SK-N-SH (cell line): ENCODE results near the gene LENG8. TPM values are rescaled to one million over a fixed set of nuclear protein-coding genes. Genes with fewer than 3 reads are reported as not detected.
A peak's percentile ranks its signal among the peaks of the same experiment; 100 is the strongest.

Experiments used
- CTCF ChIA-PET: fragments of 300-600, 350-600 bp; formaldehyde crosslinking; extraction: SDS; loops from one replicate; lab custom pipeline; 2021; lab: Yijun Ruan, JAX
- POLR2A ChIA-PET: fragments of 350-600 bp; sonication (Branson Sonifier 250); formaldehyde crosslinking; extraction: SDS; loops from one replicate; lab custom pipeline; 2020; ENCODE audit warnings: antibody characterized with exemption, inconsistent platforms; lab: Yijun Ruan, JAX
- DNase-seq: peaks from one replicate; pipeline ENCODE4 v3.0.0; 2012
- H2AFZ ChIP-seq: fragments of 200-600 bp; sonication (generic); 2 replicates; pipeline ENCODE4 v1.8.1; 2016; ENCODE audit warnings: antibody characterized with exemption, mild to moderate bottlenecking, low read depth
- H3F3A ChIP-seq: fragments of 200-600 bp; sonication (generic); replicated peaks from 2 replicates; pipeline ENCODE3; 2016; ENCODE audit warnings: antibody characterized with exemption, mild to moderate bottlenecking; ENCODE audit not compliant: insufficient read depth
- H3K27ac ChIP-seq, 2 experiments: fragments of 200-500 bp in 1 of 2; fragments of 200-600 bp in 1 of 2; sonication (Bioruptor generic) in 1 of 2; sonication (generic), shearing (Covaris generic) in 1 of 2; 2 replicates each; pipeline versions ENCODE4 v1.5.1 to v1.6.1; 2014 to 2016; ENCODE audit warnings: low read depth in 2 of 2, inconsistent platforms in 1 of 2, low read length in 1 of 2, mild to moderate bottlenecking in 1 of 2, mixed read lengths in 1 of 2
- H3K27me3 ChIP-seq: fragments of 200-600 bp; sonication (generic), shearing (Covaris generic); 2 replicates; pipeline ENCODE4 v1.6.1; 2016; ENCODE audit warnings: mixed run types; ENCODE audit not compliant: insufficient read depth
- H3K36me3 ChIP-seq, 2 experiments: fragments of 200-500 bp in 1 of 2; fragments of 200-600 bp in 1 of 2; sonication (Bioruptor generic) in 1 of 2; sonication (generic) in 1 of 2; replicated peaks in 1 of 2; 2 replicates each; pipeline versions ENCODE3 to v1.5.1; 2014 to 2016; ENCODE audit warnings: low read length in 1 of 2, mild to moderate bottlenecking in 1 of 2; ENCODE audit not compliant: insufficient read depth in 2 of 2, control insufficient read depth in 1 of 2
- H3K4me1 ChIP-seq, 2 experiments: fragments of 200-500 bp in 1 of 2; fragments of 200-600 bp in 1 of 2; sonication (Bioruptor generic) in 1 of 2; sonication (generic), shearing (Covaris generic) in 1 of 2; 2 replicates each; pipeline versions ENCODE4 v1.5.1 to v1.6.1; 2014 to 2016; ENCODE audit warnings: low read depth in 1 of 2, low read length in 1 of 2, mixed run types in 1 of 2; ENCODE audit not compliant: insufficient read depth in 2 of 2, control insufficient read depth in 1 of 2
- H3K4me2 ChIP-seq: fragments of 200-600 bp; sonication (generic), shearing (Covaris generic); 2 replicates; pipeline ENCODE4 v1.6.1; 2017; ENCODE audit warnings: mixed run types
- H3K4me3 ChIP-seq, 2 experiments: fragments of 200-500 bp in 1 of 2; fragments of 200-600 bp in 1 of 2; sonication (Bioruptor generic) in 1 of 2; sonication (generic), shearing (Covaris generic) in 1 of 2; 2 replicates each; pipeline versions ENCODE4 v1.5.1 to v1.8.1; 2014 to 2016; ENCODE audit warnings: low read depth in 2 of 2, inconsistent platforms in 1 of 2, low read length in 1 of 2, mild to moderate bottlenecking in 1 of 2, mixed read lengths in 1 of 2, moderate library complexity in 1 of 2
- H3K79me2 ChIP-seq: fragments of 200-600 bp; sonication (generic); 2 replicates; pipeline ENCODE4 v1.8.1; 2017; ENCODE audit warnings: mild to moderate bottlenecking; ENCODE audit not compliant: insufficient read depth
- H3K9ac ChIP-seq: fragments of 200-600 bp; sonication (generic); 2 replicates; pipeline ENCODE4 v1.6.1; 2017; ENCODE audit warnings: mixed run types
- H3K9me2 ChIP-seq: fragments of 200-600 bp; sonication (generic); 2 replicates; pipeline ENCODE4 v1.6.1; 2017; ENCODE audit warnings: mixed run types
- H3K9me3 ChIP-seq: fragments of 200-600 bp; sonication (generic); 2 replicates; pipeline ENCODE4 v1.6.1; 2017; ENCODE audit warnings: mixed run types, mild to moderate bottlenecking, moderate library complexity
- H4K20me1 ChIP-seq: fragments of 200-600 bp; sonication (generic); 2 replicates; pipeline ENCODE4 v1.6.1; 2017; ENCODE audit warnings: mild to moderate bottlenecking, mixed run types; ENCODE audit not compliant: insufficient read depth
- CHD2 ChIP-seq: fragments of 150-350 bp; IDR thresholded peaks from 2 replicates; pipeline ENCODE4 v1.6.1; 2018; ENCODE audit warnings: low read length; ENCODE audit not compliant: partially characterized antibody
- EZH2phosphoT487 ChIP-seq: fragments of 200-600 bp; sonication (generic); IDR thresholded peaks from 2 replicates; pipeline ENCODE4 v1.6.1; 2017; ENCODE audit warnings: low read depth, mixed run types, mild to moderate bottlenecking, antibody characterized with exemption, moderate library complexity, borderline replicate concordance
- NRF1 ChIP-seq: IDR thresholded peaks from 2 replicates; pipeline ENCODE4 v1.6.1; 2012; ENCODE audit warnings: low read depth, mild to moderate bottlenecking, low read length
- POLR2AphosphoS5 ChIP-seq: IDR thresholded peaks from 2 replicates; pipeline ENCODE4 v1.6.1; 2012; ENCODE audit warnings: low read depth, low read length
- RCOR1 ChIP-seq: fragments of 150-350 bp; IDR thresholded peaks from 2 replicates; pipeline ENCODE4 v1.6.1; 2017; ENCODE audit warnings: antibody characterized with exemption, low read length
- TCF12 ChIP-seq: IDR thresholded peaks from 2 replicates; pipeline ENCODE4 v1.4.0; 2012
- WGBS: methylation state at CpG from one replicate; pipeline ENCODE4 v1.1.6; 2017; ENCODE audit warnings: low lambda C conversion rate; 5-methylcytosine and 5-hydroxymethylcytosine counted together
- polyA plus RNA-seq, 3 experiments: library from polyadenylated mRNA; depleted of rRNA; stranded (reverse); fragments of >200 nt; gene quantifications; 2 replicates each; pipeline ENCODE4 v1.2.3, GENCODE V29; 2012
- TF ChIP-seq, protein P1 (sequence below): IDR thresholded peaks from 2 replicates; pipeline ENCODE4 v1.4.0; 2012; ENCODE audit warnings: low read depth
- TF ChIP-seq, protein P2 (sequence below): fragments of 150-350 bp; IDR thresholded peaks from 2 replicates; pipeline ENCODE4 v1.6.1; 2017; ENCODE audit warnings: antibody characterized with exemption, low read length, low read depth, borderline replicate concordance
- TF ChIP-seq, protein P3 (sequence below): IDR thresholded peaks from 2 replicates; pipeline ENCODE4; 2012
- TF ChIP-seq, protein P4 (sequence below): fragments of 150-350 bp; IDR thresholded peaks from 2 replicates; pipeline ENCODE4 v1.6.1; 2016; ENCODE audit warnings: mild to moderate bottlenecking, low read depth, low read length

Gene LENG8
- polyA plus RNA-seq, 1 of the 3 experiments (the other 2 are of a cell fraction): 84.0 TPM

DNA sequence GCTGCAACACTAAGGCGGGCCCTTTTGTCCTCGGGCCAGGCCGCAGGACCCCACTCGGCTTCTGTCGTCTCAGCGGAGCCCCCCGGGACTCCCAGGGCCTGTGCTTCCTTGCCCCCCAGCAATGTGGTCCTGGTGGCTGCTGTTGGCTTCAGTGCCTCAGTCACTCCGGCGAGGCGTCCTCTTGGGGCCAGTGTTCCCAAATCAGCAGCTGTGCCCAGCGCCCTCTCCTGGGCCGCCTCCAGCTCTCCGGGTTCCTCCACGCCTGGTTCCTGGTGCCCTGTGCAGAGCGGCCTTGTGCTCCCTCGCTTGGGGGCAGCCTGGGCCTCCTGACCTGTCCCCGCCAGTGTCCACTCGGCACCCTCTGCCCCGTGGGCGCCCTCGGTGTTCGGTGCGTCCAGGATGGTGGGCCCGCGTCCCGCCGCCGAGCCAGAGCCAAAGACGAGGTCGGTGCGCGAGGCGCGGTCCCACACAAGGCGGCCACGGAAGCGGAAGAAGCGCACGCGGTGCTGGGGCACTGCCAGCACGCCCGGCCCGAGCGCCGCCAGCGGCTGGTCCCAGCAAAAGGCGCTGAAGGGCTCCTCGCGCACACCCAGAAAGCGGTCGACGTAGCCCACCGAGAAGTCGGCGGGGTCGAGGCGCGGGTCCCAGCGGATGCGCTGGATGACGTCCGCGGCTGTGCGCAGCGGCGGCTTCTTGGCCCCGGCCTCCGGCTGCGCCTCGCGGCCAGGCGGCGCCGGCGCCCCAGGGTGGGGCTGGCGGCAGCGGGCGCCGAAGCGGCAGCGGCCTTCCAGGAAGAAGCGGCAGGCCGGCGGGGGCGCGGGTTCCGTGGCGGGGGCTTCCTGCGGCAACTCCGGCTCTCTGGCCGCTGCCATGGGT, 13.9 kb downstream of the LENG8 start:
- ChIA-PET POLR2A (interaction anchor here (1.0 to 4.5 kb wide), 2 partner anchors 9 to 14 kb away, joined by 4 to 24 read pairs; partner anchors contain the start of gene LENG8), CTCF (interaction anchor here (1.1 kb wide), 1 partner anchor 18 kb away, joined by 4 read pairs; no protein-coding TSS in a partner anchor)

DNA sequence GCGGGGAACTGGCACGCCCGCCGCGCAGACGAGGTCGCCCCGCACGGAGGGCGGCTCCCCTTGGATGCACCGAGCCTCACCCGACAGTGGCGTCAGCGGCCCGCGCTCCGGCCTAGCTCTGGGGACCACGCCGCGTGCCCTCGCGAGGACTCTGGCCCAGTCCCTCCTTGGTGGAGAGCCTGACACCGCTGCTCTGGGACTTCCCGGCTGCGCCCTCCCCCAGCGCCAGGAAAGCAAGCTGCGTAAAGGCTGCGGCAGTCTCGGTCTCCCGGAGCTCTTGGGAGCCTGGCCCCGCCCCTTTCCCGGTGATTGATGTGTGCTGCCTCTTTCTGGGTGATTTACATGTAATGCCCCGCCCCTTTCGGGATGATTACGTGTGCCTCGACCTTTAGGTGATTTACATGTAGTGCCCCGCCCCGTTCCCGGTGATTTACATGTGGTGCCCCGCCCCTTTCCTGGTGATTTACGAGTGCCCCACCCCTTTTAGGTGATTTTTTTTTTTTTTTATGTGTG, 14.6 kb downstream of the LENG8 start, which contains the start of gene LENG9:
TSS of gene LENG9 (minus strand) at position 248 of the 513 bp plus-strand sequence. CDS start 252 bp downstream, outside the sequence.
- Histone ChIP-seq H4K20me1 (peaks cover 22% of the 10 kb centered on the region), H2AFZ (peak within 1 kb of the TSS; percentile 86; the same call in 1 of the 2 replicates), H3K27me3 (no peaks in the 10 kb centered on the region), H3F3A (peaks cover 27% of the 10 kb centered on the region), H3K4me3 (peak within 1 kb of the TSS; percentile 63 to 77), H3K36me3 (peaks cover 6 to 32% of the 10 kb centered on the region in 2 experiments), H3K4me2 (peak within 1 kb of the TSS; percentile 92), H3K9me3 (no peaks in the 10 kb centered on the region), H3K79me2 (no peaks in the 10 kb centered on the region), H3K9ac (peak within 1 kb of the TSS; percentile 67), H3K9me2 (no peaks in the 10 kb centered on the region), H3K27ac (peak within 1 kb of the TSS; percentile 65 to 67), H3K4me1 (peaks cover 0 to 17% of the 10 kb centered on the region in 2 experiments; a peak in 1 of 4 replicates)
- peak; percentile 88 for DNase-seq
- 20% methylated on average over 26 of the region's 41 CpGs for WGBS
- no peak for TF ChIP-seq RCOR1
- TF ChIP-seq, protein P1, sequence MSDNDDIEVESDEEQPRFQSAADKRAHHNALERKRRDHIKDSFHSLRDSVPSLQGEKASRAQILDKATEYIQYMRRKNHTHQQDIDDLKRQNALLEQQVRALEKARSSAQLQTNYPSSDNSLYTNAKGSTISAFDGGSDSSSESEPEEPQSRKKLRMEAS: peak; percentile 61
- peak; percentile 48 for TF ChIP-seq CHD2
- TF ChIP-seq, protein P2, sequence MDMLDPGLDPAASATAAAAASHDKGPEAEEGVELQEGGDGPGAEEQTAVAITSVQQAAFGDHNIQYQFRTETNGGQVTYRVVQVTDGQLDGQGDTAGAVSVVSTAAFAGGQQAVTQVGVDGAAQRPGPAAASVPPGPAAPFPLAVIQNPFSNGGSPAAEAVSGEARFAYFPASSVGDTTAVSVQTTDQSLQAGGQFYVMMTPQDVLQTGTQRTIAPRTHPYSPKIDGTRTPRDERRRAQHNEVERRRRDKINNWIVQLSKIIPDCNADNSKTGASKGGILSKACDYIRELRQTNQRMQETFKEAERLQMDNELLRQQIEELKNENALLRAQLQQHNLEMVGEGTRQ: no peak
- no peak for TF ChIP-seq TCF12
- TF ChIP-seq, protein P3, sequence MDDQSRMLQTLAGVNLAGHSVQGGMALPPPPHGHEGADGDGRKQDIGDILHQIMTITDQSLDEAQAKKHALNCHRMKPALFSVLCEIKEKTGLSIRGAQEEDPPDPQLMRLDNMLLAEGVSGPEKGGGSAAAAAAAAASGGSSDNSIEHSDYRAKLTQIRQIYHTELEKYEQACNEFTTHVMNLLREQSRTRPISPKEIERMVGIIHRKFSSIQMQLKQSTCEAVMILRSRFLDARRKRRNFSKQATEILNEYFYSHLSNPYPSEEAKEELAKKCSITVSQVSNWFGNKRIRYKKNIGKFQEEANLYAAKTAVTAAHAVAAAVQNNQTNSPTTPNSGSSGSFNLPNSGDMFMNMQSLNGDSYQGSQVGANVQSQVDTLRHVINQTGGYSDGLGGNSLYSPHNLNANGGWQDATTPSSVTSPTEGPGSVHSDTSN: peak; percentile 65; the same call in 1 of the 2 replicates
- TF ChIP-seq NRF1: peak; percentile 10; the same call in 1 of the 2 replicates
- no peak for TF ChIP-seq EZH2phosphoT487
- CTCF ChIA-PET: interaction anchor here (1.1 kb wide), 1 partner anchor 17 kb away, joined by 4 read pairs; no protein-coding TSS in a partner anchor
- POLR2A ChIA-PET: interaction anchor here (1.0 to 4.5 kb wide), 2 partner anchors 10 to 15 kb away, joined by 4 to 24 read pairs; partner anchors contain the start of gene LENG8

More for the DNA sequence above, 13.9 kb downstream of the LENG8 start:
- Histone ChIP-seq H3K4me2 (peak overlapping the region; percentile 92; the same call in 1 of the 2 replicates), H3K4me1 (peaks cover 0 to 17% of the 10 kb centered on the region in 2 experiments; a peak in 1 of 4 replicates), H3K9ac (no peak overlapping the region), H3K27me3 (no peaks in the 10 kb centered on the region), H3K27ac (no peak overlapping the region), H3K4me3 (peak overlapping the region; percentile 41 to 63; a peak in 3 of 4 replicates), H4K20me1 (peaks cover 29% of the 10 kb centered on the region), H3F3A (peaks cover 28% of the 10 kb centered on the region), H3K36me3 (peaks cover 6 to 39% of the 10 kb centered on the region in 2 experiments), H2AFZ (no peak overlapping the region), H3K79me2 (peaks cover 4% of the 10 kb centered on the region; the same call in 1 of the 2 replicates), H3K9me2 (no peaks in the 10 kb centered on the region), H3K9me3 (no peaks in the 10 kb centered on the region)
- TF ChIP-seq, protein P4, sequence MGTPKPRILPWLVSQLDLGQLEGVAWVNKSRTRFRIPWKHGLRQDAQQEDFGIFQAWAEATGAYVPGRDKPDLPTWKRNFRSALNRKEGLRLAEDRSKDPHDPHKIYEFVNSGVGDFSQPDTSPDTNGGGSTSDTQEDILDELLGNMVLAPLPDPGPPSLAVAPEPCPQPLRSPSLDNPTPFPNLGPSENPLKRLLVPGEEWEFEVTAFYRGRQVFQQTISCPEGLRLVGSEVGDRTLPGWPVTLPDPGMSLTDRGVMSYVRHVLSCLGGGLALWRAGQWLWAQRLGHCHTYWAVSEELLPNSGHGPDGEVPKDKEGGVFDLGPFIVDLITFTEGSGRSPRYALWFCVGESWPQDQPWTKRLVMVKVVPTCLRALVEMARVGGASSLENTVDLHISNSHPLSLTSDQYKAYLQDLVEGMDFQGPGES: no peak
- peak; percentile 14; the same call in 1 of the 2 replicates for TF ChIP-seq POLR2AphosphoS5
- DNase-seq: peak; percentile 57
- 72% methylated on average over 17 of the region's 91 CpGs for WGBS
